GM18861 (cell line): ENCODE measurements around the gene CUX1.

Experiments used
- ATAC-seq: cut with Tn5 transposase; IDR thresholded peaks from one replicate; pipeline ENCODE4 v1.9.1; 2021; ENCODE audit not compliant: unreplicated experiment

Gene CUX1

GRCh38 chr7:102258073-102258748, 440.8 kb downstream of the CUX1 start:
- no peak for ATAC-seq

GRCh38 chr7:102258749-102259107, 441.3 kb downstream of the CUX1 start:
- no peak for ATAC-seq

GRCh38 chr7:102260856-102261255, 443.4 kb downstream of the CUX1 start:
- ATAC-seq: no peak

- ATAC-seq: no peak
Measured at GRCh38 chr7:102261451-102261850, 444.0 kb downstream of the CUX1 start.

DNA sequence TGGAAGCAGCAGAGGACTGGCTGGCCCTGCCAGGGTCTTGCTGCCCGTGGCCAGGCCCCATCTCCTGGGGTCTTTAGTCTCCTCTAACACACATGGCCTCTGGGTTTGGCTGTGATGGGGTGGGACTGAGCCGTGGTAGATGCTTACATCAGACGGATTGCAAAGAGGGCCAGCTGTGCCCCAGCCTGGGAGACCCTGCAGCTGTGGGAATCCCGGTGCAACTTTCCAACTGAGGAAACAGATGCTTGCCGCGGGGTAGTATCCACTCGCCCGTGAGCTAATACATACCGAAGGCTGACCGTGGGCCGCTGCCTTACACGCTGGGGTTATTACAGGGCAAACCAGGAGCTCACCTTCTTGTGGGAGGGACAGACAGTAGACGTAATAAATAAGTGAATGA, 445.1 kb downstream of the CUX1 start:
- ATAC-seq: no peak

DNA sequence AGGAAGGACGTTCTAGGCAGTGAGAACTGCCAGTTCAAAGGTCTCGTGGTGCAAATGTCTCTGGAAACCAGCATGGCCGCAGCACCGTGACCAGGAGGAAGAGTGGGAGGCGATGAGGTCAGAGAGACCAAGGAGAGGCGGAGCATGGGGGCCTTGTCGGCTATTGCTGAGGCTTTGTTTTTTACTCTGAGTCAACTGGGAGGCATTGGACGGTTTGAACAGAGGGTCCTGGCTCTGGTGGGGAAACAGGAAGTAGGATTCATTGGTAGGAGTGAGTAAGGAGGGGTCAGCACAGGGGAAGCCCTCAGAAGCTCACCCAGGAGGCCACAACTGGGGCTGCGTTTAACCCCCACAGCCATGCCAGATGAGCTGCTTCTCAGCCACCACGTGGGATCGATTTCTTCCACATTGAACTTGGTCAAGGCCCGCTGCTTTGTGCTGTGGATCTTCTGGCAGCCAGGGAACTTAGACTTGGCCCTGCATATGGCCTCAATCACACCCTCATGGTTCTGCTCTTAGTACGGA, 447.0 kb downstream of the CUX1 start:
- no peak for ATAC-seq

GRCh38 chr7:102266541-102266940, 449.1 kb downstream of the CUX1 start:
- no peak for ATAC-seq

- no peak for ATAC-seq
Measured at GRCh38 chr7:102268635-102269034, 451.2 kb downstream of the CUX1 start.

- ATAC-seq: no peak
Measured at GRCh38 chr7:102270178-102270887, 452.9 kb downstream of the CUX1 start.

GRCh38 chr7:102271158-102271798, 453.9 kb downstream of the CUX1 start:
- ATAC-seq: no peak

- no peak for ATAC-seq
Measured at GRCh38 chr7:102272075-102272916, 454.9 kb downstream of the CUX1 start.

DNA sequence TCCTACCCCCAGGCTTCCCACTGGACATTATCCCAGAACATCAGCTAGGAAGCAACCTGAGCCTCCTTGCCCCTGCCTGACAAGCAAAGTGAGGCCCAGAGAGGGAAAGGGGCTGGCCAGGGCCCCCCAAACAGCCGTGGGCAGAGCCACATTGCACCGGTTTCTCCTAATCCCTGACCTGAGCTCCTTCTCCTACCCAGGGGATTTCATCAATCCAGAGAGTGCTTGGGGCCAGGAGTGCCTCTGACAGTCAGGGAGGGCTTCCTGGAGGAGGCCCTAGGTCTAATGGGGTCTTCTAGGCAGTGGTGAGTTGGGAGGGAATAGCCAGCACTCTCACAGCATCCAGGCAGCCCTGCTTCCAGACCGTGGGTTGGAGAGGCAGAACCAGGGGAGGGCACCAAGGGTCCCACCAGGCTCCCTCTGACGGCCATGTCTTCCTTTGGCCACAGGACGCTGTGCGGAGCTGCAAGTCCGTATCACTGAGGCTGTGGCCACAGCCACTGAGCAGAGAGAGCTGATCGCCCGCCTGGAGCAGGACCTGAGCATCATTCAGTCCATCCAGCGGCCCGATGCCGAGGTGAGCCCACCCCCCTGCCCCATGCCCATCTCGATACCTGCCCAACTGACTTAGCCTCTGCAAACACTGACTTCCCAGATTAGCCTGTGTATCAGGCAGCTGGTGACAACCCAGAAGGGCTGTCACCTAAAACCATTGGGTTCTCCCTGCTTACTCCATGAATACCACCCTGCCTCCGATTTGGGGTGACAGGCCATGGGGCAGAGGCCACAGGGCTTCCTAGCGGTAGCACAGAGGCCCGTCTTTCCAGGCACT, 455.7 kb downstream of the CUX1 start:
- no peak for ATAC-seq

- ATAC-seq: no peak
Measured at GRCh38 chr7:102273749-102274712, 456.6 kb downstream of the CUX1 start.

GRCh38 chr7:102275123-102275703, 457.8 kb downstream of the CUX1 start:
- no peak for ATAC-seq

GRCh38 chr7:102277901-102278300, 460.5 kb downstream of the CUX1 start:
- no peak for ATAC-seq

GRCh38 chr7:102279537-102280400, 462.3 kb downstream of the CUX1 start:
- ATAC-seq: no peak

GRCh38 chr7:102280521-102280920, 463.1 kb downstream of the CUX1 start:
- no peak for ATAC-seq

GRCh38 chr7:102281785-102282184, 464.4 kb downstream of the CUX1 start:
- no peak for ATAC-seq
